GM12878 (cell line): ENCODE measurements around the gene INTS6. TPM values are rescaled to one million over a fixed set of nuclear protein-coding genes. Genes with fewer than 3 reads are reported as not detected.

Source experiments
- ATAC-seq: fragments of 200-7000 bp; cut with Tn5 transposase; 3 replicates; pipeline ENCODE4 v1.9.1; 2020; ENCODE audit warnings: mild to moderate bottlenecking, moderate library complexity
- BruUV-seq: library from RNA; stranded (reverse); fragments of 400-500 nt; replicated peaks from 2 replicates; lab custom pipeline; 2021; lab: Mats Ljungman, UMichigan
- CTCF ChIA-PET: fragments of 300-600 bp; sonication (Branson Sonifier 250); formaldehyde crosslinking; extraction: SDS; loops from one replicate; lab custom pipeline; 2021; ENCODE audit warnings: inconsistent platforms; lab: Yijun Ruan, JAX
- POLR2A ChIA-PET: fragments of 350-600 bp; formaldehyde crosslinking; extraction: SDS; loops from one replicate; lab custom pipeline; 2021; ENCODE audit warnings: inconsistent platforms; lab: Charles Lee
- RAD21 ChIA-PET: fragments of 300-600 bp; sonication (Branson Sonifier 250); formaldehyde crosslinking; loops from one replicate; lab custom pipeline; 2023; ENCODE audit warnings: antibody characterized with exemption; ENCODE audit not compliant: unreplicated experiment; lab: Charles Lee
- SMC1A ChIA-PET: fragments of 300-600 bp; sonication (Branson Sonifier 250); formaldehyde crosslinking; loops from one replicate; lab custom pipeline; 2023; ENCODE audit not compliant: unreplicated experiment, uncharacterized antibody; lab: Charles Lee
- DNase-seq: peaks from one replicate; pipeline ENCODE4 v3.0.0-alpha.2; 2011; ENCODE audit warnings: low read depth, low spot score
- FAIRE-seq: peaks from 3 replicates; lab custom pipeline; 2011; peaks lifted over from hg19 to GRCh38; lab: Jason Lieb, UNC
- H2AFZ ChIP-seq: 2 replicates; pipeline ENCODE4 v1.6.0; 2011; ENCODE audit warnings: low read depth, low read length, control low read depth; ENCODE audit not compliant: control insufficient read depth
- H3K27ac ChIP-seq: 2 replicates; pipeline ENCODE4 v1.5.1; 2011; ENCODE audit warnings: control low read depth; ENCODE audit not compliant: control insufficient read depth, insufficient read depth
- H3K27me3 ChIP-seq, 2 experiments: replicated peaks in 1 of 2; 2 replicates each; pipeline versions ENCODE4 v1.6.0 to v1.6.1; 2011; ENCODE audit warnings: low read length in 1 of 2; ENCODE audit not compliant: control insufficient read depth in 2 of 2, insufficient read depth in 2 of 2
- H3K36me3 ChIP-seq, 2 experiments: 2 replicates each; pipeline ENCODE4 v1.5.1; 2011; ENCODE audit warnings: low read length in 1 of 2; ENCODE audit not compliant: control insufficient read depth in 2 of 2, insufficient read depth in 2 of 2
- H3K4me1 ChIP-seq: 2 replicates; pipeline ENCODE4 v1.6.1; 2011; ENCODE audit warnings: mild to moderate bottlenecking, low read length, moderate library complexity, mixed read lengths; ENCODE audit not compliant: control insufficient read depth, insufficient read depth
- H3K4me2 ChIP-seq: 2 replicates; pipeline ENCODE4 v1.6.0; 2011; ENCODE audit warnings: control low read depth; ENCODE audit not compliant: control insufficient read depth, insufficient read depth
- H3K4me3 ChIP-seq: fragments of 200-600 bp; sonication (generic); 2 replicates; pipeline ENCODE4 v1.5.1; 2016
- H3K79me2 ChIP-seq: 2 replicates; pipeline ENCODE4 v1.6.0; 2011; ENCODE audit warnings: low read length; ENCODE audit not compliant: control insufficient read depth, insufficient read depth
- H3K9ac ChIP-seq: 2 replicates; pipeline ENCODE4 v1.8.0; 2011; ENCODE audit warnings: low read length, control low read depth, mixed read lengths; ENCODE audit not compliant: control insufficient read depth, insufficient read depth
- H3K9me3 ChIP-seq: replicated peaks from 3 replicates; pipeline ENCODE4 v1.5.1; 2011; ENCODE audit warnings: mild to moderate bottlenecking, low read length; ENCODE audit not compliant: control insufficient read depth, insufficient read depth
- H4K20me1 ChIP-seq: 2 replicates; pipeline ENCODE4 v1.6.0; 2011; ENCODE audit not compliant: control insufficient read depth, insufficient read depth
- BACH1 ChIP-seq: fragments of 450-650 bp; IDR thresholded peaks from 2 replicates; pipeline ENCODE4 v1.6.1; 2017; ENCODE audit warnings: mild to moderate bottlenecking, borderline replicate concordance
- BMI1 ChIP-seq: fragments of 450-650 bp; IDR thresholded peaks from 2 replicates; pipeline ENCODE4 v1.6.1; 2016; ENCODE audit warnings: mild to moderate bottlenecking, moderate library complexity, borderline replicate concordance
- CREB1 ChIP-seq: IDR thresholded peaks from 2 replicates; pipeline ENCODE4 v1.6.1; 2012; ENCODE audit warnings: low read depth, mild to moderate bottlenecking, inconsistent platforms
- IKZF1 ChIP-seq: fragments of 450-650 bp; conservative IDR thresholded peaks from 2 replicates; pipeline ENCODE4 v1.6.1; 2017; ENCODE audit warnings: antibody characterized with exemption, mild to moderate bottlenecking
- IKZF2 ChIP-seq, 2 experiments: fragments of 450-650 bp; IDR thresholded peaks; 2 replicates each; pipeline ENCODE4 v1.6.1; 2017; ENCODE audit warnings: mild to moderate bottlenecking in 2 of 2, moderate library complexity in 2 of 2
- JUND ChIP-seq: IDR thresholded peaks from 2 replicates; pipeline ENCODE4 v1.6.1; 2012; ENCODE audit warnings: low read depth, mild to moderate bottlenecking, low read length, improper control_type of control experiment, moderate library complexity
- NFXL1 ChIP-seq: fragments of 450-650 bp; IDR thresholded peaks from 2 replicates; pipeline ENCODE4 v1.6.1; 2017; ENCODE audit warnings: antibody characterized with exemption, mild to moderate bottlenecking, borderline replicate concordance
- NRF1 ChIP-seq: conservative IDR thresholded peaks from 2 replicates; pipeline ENCODE4 v1.6.1; 2011; ENCODE audit warnings: mild to moderate bottlenecking, low read depth, low read length, improper control_type of control experiment
- PAX8 ChIP-seq: fragments of 450-650 bp; IDR thresholded peaks from 2 replicates; pipeline ENCODE4 v1.6.1; 2017; ENCODE audit warnings: mild to moderate bottlenecking, moderate library complexity
- POLR2A ChIP-seq: IDR thresholded peaks from 2 replicates; pipeline ENCODE4 v1.6.1; 2011; ENCODE audit warnings: low read depth, mild to moderate bottlenecking, low read length
- RCOR1 ChIP-seq: conservative IDR thresholded peaks from 2 replicates; pipeline ENCODE4 v1.6.1; 2012; ENCODE audit warnings: low read depth, low read length, improper control_type of control experiment
- RUNX3 ChIP-seq: IDR thresholded peaks from 2 replicates; pipeline ENCODE4 v1.6.1; 2012; ENCODE audit warnings: low read length, inconsistent platforms
- TCF7 ChIP-seq: IDR thresholded peaks from 2 replicates; pipeline ENCODE4 v1.6.1; 2014; ENCODE audit warnings: antibody characterized with exemption, borderline replicate concordance
- YBX1 ChIP-seq: fragments of 450-650 bp; IDR thresholded peaks from 2 replicates; pipeline ENCODE4 v1.6.1; 2016; ENCODE audit warnings: antibody characterized with exemption
- ZNF622 ChIP-seq: fragments of 450-650 bp; IDR thresholded peaks from 2 replicates; pipeline ENCODE4 v1.6.1; 2017; ENCODE audit warnings: mild to moderate bottlenecking, inconsistent platforms
- WGBS: methylation state at CpG from one replicate; pipeline ENCODE4 v1.1.6; 2016; ENCODE audit warnings: low lambda C conversion rate; ENCODE audit not compliant: insufficient replicate concordance, insufficient coverage; ENCODE audit errors: missing lambda C conversion rate; 5-methylcytosine and 5-hydroxymethylcytosine counted together
- in situ Hi-C: fragments of 300-500 bp; cut with MboI; formaldehyde crosslinking; loops from 9 replicates; pipeline ENCODE4 v1.14.3; 2018; ENCODE audit warnings: mixed read lengths
- intact Hi-C: fragments of 100-400 bp; cut with micrococcal nuclease; formaldehyde crosslinking; loops from one replicate; pipeline ENCODE4 v1.14.2; 2022; ENCODE audit not compliant: unreplicated experiment
- polyA plus RNA-seq, 11 experiments: library from polyadenylated mRNA; depleted of rRNA in 4 of 11; unstranded in 6 of 11; stranded (reverse) in 5 of 11; fragments of >200 nt; fragmentation: Nextera tagmentation in 4 of 11; fragmentation: Illumina TruSeq in 1 of 11; extraction: Ambion mirVana in 4 of 11; extraction: Trizol in 1 of 11; gene quantifications; 1 replicate in 1 of 11; 2 replicates in 10 of 11; pipeline versions ENCODE4 v1.2.1 to v1.2.3, GENCODE V29; 2011 to 2016; ENCODE audit warnings: inconsistent platforms in 2 of 11, missing spikeins in 2 of 11, low read depth in 1 of 11
- total RNA-seq, 4 experiments: library from RNA; depleted of rRNA in 3 of 4; stranded (reverse); fragments of >200 nt in 3 of 4; fragmentation: Illumina TruSeq in 1 of 4; extraction: Trizol in 1 of 4; gene quantifications; 2 replicates each; pipeline versions ENCODE4 v1.2.1 to v1.2.3, GENCODE V29; 2013 to 2021
- TF ChIP-seq, protein P1 (sequence below): fragments of 450-650 bp; IDR thresholded peaks from 2 replicates; pipeline ENCODE4 v1.6.1; 2017; ENCODE audit warnings: mild to moderate bottlenecking
- TF ChIP-seq, protein P2 (sequence below): IDR thresholded peaks from 2 replicates; pipeline ENCODE4 v1.6.1; 2011; ENCODE audit warnings: low read depth, mild to moderate bottlenecking, low read length, moderate library complexity, borderline replicate concordance; ENCODE audit errors: extremely low read depth
- TF ChIP-seq, protein P3 (sequence below): IDR thresholded peaks from 2 replicates; pipeline ENCODE4 v1.6.1; 2011; ENCODE audit warnings: borderline replicate concordance, low read depth, mild to moderate bottlenecking, moderate library complexity, mixed read lengths, low read length; ENCODE audit not compliant: insufficient read depth; ENCODE audit errors: extremely low read length

INTS6 gene
- total and polyA plus RNA-seq, 10 of the 15 experiments (the other 5 are each of a cell fraction or from before 2014, with no cell fraction given) = 7.2 to 57.7 (median 30.9) TPM

GRCh38 chr13:51420681-51421490 is 31.9 kb downstream of the INTS6 start:
- 20% methylated on average over 6 of the region's 6 CpGs for WGBS
- Histone ChIP-seq H3K79me2 (peaks cover 80% of the 10 kb centered on the region), H3K4me1 (peaks cover 52% of the 10 kb centered on the region), H3K27ac (peak overlapping the region; percentile 66), H3K36me3 (peaks cover 0 to 16% of the 10 kb centered on the region in 2 experiments; a peak in 2 of 4 replicates), H3K27me3 (no peaks in the 10 kb centered on the region), H3K9ac (no peak overlapping the region; the same call in 1 of the 2 replicates), H3K4me3 (no peak overlapping the region), H3K9me3 (peaks cover under 1% of the 10 kb centered on the region), H4K20me1 (no peaks in the 10 kb centered on the region), H3K4me2 (peak overlapping the region; percentile 71), H2AFZ (no peak overlapping the region; the same call in 1 of the 2 replicates)
- RAD21 ChIA-PET = interaction anchor here (0.8 to 3.0 kb wide), 8 partner anchors 8 to 343 kb away, joined by 3 to 17 read pairs (median 4); partner anchors contain the start of gene INTS6
- POLR2A ChIA-PET = interaction anchor here (0.6 to 1.6 kb wide), 8 partner anchors 13 to 1594 kb away, joined by 3 to 11 read pairs (median 4); partner anchors contain the start of gene INTS6
- FAIRE-seq = no peak
- in situ Hi-C loops (no loop called here), intact Hi-C loops (no loop called here)
- CTCF ChIA-PET = interaction anchor here (0.6 to 2.2 kb wide), 13 partner anchors 12 to 377 kb away, joined by 3 to 13 read pairs (median 4); no protein-coding TSS in a partner anchor
- ATAC-seq = 0 out of 3 replicates have a peak, but pooled peaks have one; percentile 6
- SMC1A ChIA-PET = interaction anchor here (0.6 to 2.9 kb wide), 24 partner anchors 8 to 377 kb away, joined by 3 to 13 read pairs (median 3); partner anchors contain the start of gene INTS6
- no peak for DNase-seq
- no TSS peak for BruUV-seq
- TF ChIP-seq TCF7 (0 out of 2 replicates have a peak, but pooled peaks have one; percentile 11), NRF1 (no peak), RUNX3 (peak; percentile 61), NFXL1 (no peak), CREB1 (no peak), YBX1 (no peak), PAX8 (no peak), IKZF1 (0 out of 2 replicates have a peak, but pooled peaks have one; percentile 17), POLR2A (no peak), BACH1 (no peak), ZNF622 (no peak), IKZF2 (IDR thresholded peaks at IDR 0.05) (0 out of 4 replicates have a peak, but pooled peaks of 1 of the 2 experiments have one; percentile 35), BMI1 (no peak), JUND (no peak), RCOR1 (no peak)
- TF ChIP-seq, protein P1, sequence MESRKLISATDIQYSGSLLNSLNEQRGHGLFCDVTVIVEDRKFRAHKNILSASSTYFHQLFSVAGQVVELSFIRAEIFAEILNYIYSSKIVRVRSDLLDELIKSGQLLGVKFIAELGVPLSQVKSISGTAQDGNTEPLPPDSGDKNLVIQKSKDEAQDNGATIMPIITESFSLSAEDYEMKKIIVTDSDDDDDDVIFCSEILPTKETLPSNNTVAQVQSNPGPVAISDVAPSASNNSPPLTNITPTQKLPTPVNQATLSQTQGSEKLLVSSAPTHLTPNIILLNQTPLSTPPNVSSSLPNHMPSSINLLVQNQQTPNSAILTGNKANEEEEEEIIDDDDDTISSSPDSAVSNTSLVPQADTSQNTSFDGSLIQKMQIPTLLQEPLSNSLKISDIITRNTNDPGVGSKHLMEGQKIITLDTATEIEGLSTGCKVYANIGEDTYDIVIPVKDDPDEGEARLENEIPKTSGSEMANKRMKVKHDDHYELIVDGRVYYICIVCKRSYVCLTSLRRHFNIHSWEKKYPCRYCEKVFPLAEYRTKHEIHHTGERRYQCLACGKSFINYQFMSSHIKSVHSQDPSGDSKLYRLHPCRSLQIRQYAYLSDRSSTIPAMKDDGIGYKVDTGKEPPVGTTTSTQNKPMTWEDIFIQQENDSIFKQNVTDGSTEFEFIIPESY = no peak
- TF ChIP-seq, protein P2, sequence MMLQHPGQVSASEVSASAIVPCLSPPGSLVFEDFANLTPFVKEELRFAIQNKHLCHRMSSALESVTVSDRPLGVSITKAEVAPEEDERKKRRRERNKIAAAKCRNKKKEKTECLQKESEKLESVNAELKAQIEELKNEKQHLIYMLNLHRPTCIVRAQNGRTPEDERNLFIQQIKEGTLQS = no peak
- TF ChIP-seq, protein P3, sequence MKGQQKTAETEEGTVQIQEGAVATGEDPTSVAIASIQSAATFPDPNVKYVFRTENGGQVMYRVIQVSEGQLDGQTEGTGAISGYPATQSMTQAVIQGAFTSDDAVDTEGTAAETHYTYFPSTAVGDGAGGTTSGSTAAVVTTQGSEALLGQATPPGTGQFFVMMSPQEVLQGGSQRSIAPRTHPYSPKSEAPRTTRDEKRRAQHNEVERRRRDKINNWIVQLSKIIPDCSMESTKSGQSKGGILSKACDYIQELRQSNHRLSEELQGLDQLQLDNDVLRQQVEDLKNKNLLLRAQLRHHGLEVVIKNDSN = no peak
